ENCODE results near the gene PITPNC1.
"Not testable (repeated sequence)": the region's sequence is repeated elsewhere in the genome, so short reads cannot be mapped to it uniquely, and the experiment has no call there.

The PITPNC1 gene

DNA sequence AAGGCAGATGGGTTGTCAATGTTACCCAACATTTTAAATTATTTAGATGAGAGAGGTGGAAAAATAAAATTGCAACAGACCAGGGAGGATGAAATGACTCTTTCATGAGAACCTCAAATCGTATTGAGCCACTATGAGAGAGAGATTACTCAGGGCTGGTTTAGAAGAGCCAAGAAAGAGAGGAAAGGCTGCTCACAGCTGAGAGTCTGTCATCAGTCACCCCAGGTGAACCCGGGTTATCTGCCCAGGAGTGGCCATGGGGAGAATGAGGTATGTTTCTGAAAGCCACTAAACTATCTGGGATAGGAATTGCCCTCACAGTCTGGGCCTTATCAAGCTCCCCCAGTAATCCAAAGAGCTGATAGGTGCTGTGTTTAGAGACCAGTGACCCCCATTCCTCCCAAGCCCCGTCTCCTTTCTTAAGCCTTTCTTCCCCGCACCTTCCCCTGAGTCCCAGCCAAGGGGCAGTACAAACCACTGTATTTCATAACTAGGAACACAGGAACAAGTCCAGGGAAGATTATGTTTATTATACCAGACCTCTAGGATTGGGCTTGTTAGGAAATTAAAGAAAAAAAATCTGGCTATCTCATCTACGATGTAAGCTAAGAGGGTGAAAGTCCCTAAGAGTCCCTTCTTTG, 181.8 kb downstream of the PITPNC1 start:
- DNase-seq = no peak

DNA sequence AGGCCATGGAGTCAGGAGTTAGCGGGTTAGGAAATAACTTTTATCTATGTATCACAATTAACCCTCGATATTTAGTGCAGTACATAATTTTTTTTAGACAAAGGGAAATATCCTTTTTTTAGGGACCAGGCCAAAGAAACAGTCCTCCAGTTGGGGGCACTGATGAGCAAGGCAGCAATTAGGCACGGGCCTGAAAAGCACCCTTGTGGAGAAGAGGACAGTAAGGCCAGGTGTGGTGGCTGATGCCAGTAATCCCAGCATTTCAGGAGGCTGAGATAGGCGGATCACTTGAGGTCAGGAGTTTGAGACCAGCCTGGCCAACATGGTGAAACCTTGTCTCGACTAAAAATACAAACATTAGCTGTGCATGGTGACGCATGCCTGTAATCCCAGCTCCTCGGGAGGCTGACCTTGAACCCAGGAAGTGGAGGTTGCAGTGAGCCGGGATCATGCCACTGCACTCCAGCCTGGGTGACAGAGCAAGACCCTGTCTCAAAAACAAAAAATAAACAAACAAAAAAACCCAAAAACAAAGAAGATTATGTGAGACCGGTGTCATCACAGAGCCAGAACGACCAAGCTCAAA, 182.4 kb downstream of the PITPNC1 start:
- DNase-seq = no peak

DNA sequence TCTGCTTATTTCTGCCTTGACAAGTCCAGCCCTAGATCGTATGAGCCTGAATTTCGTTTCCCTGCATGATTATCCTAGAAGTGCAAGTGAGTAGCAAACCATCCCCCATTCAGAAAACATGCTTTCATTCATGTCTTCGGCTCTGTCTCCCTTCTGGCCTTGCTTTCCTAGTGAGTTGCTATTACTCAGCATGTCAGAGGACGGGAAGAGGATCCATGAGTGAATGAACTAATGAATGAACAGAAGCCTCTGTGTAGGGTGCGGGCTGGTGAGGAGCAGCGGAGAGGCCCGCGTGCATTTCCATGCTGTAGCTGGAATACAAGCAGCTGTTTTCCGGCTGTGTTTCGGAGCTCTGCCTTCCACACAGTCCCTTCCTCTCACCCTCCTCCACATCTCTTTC, 184.9 kb downstream of the PITPNC1 start:
- DNase-seq = no peak

DNA sequence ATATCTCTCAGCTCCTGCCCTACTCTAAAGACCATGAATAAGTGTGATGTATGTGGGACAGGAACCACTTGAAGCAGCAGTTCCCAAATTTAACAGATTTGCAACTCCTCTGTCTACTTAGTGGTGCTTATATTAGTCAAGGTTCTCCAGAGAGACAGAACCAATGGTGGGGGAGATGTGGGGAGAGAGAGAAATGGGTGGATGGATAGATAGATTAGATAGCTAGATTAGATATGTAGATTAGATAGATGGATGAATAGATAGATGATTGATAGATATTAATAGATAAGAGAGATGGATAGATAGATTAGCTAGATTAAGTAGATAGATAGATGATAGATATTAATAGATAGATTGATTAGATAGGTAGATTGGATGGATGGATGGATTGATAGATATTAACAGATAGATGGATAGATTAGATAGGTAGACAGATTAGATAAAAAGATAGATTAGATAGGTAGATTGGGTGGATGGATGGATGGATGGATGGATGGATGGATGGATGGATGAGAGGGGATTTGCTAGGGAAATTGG, 186.7 kb downstream of the PITPNC1 start:
- DNase-seq = no peak

DNA sequence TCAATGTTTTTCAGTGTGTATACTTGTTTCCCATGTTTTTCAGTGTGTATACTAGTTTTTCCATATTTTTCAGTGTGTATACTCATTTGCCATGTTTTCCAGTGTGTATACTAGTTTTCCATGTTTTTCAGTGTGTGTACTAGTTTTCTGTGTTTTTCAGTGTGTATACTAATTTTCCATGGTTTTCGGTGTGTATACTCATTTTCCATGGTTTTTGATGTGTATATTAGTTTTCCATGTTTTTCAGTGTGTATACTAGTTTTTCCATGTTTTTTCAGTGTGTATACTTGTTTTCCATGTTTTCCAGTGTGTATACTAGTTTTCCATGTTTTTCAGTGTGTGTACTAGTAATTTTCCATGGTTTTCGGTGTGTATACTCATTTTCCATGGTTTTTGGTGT, 188.0 kb downstream of the PITPNC1 start:
- DNase-seq = no peak

DNA sequence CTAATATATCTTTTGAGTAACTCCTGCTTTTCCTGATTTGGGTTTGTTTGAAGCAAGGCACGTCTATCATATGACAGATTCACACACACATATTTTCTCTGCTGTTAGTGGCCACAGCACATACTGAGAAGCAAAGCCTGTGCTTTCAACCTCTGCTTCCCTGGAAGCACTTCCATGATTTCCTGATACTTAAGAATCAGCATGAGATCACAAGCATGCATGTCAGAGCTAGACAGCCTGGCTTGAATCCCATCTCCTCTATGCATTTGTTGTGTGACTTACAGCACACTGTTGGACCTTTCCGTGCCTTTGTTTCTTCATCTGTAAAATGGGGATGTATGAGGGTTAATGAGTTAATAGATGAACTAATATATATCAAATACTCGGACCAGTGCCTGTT, 189.6 kb downstream of the PITPNC1 start:
- no peak for DNase-seq

DNA sequence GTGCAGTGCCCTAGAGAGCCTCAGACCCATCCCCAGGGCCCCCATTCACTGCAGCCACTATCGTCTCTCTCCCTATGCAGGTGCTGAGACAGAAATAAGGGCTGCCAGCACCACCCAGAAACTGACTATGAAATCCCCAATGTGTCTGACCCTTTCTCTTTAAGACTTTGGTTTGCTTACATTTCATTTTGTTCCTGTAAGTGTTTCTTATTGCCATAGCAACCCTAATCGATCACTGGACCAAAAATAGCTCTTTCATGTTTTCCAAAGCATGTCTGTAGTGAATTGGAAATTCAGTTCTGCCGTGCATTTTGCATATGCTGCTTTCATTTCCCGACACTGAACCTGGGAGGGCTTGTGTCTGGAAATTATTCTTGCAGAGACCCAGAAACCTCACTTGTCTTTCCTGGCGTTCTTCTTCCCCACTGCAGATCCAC, 192.0 kb downstream of the PITPNC1 start:
- DNase-seq = no peak

DNA sequence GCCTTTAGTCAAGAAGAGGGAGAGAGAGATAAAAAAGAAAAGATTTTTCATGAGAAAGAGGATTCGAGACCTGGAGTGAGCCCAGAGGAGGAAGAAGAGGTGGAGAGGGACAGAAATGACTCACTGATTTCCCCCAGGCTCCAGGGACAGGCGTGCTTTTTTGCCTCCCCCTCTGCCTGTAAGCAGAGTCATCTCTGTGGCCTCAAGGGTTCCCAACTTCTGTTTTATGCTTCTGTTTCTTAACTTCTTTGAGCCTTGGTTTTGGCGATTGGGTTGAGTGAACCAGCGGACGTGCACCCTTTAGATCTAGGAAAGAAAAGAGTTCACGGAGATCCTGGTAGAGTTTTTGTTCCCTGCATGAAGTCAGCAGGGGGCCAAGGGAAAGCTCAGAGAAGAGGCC, 192.8 kb downstream of the PITPNC1 start:
- no peak for DNase-seq

DNA sequence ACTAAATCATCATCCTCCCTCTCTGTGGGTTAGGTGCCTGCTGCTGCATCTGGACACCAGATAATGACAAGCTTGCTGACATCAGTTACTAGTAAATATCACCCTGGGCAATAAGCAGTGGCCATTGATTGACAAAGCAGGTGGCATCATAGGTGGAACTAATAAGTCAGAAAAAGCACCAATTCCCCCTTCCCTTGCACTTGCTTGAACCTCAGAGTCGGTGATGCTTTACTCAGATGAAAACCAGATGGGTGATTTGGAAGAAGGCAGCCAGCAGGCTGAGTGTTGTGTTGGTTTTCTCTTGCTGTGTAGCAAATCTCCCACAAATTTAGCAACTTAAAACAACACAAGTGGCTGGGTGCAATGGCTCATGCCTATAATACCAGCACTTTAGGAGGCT, 193.7 kb downstream of the PITPNC1 start:
- DNase-seq = no peak

DNA sequence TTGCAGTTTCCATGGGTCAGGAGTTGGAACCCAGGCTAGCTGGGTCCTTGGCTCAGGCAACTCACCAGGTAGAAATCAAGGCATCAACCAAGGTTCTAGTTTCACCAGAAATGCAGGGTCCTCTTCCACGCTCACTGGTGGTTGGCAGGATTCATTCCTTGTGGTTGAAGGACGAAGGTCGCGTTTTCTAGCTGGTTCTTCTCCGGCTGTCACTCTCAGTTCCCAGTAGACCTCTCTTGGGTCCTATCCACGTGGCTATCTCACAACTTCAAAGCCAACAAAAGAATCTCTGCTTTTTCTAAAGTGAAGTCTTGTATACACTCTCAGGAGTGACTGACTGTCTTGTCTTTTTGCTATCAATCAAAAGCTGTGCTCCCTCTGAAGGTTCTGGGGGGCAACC, 194.4 kb downstream of the PITPNC1 start:
- DNase-seq = no peak

DNA sequence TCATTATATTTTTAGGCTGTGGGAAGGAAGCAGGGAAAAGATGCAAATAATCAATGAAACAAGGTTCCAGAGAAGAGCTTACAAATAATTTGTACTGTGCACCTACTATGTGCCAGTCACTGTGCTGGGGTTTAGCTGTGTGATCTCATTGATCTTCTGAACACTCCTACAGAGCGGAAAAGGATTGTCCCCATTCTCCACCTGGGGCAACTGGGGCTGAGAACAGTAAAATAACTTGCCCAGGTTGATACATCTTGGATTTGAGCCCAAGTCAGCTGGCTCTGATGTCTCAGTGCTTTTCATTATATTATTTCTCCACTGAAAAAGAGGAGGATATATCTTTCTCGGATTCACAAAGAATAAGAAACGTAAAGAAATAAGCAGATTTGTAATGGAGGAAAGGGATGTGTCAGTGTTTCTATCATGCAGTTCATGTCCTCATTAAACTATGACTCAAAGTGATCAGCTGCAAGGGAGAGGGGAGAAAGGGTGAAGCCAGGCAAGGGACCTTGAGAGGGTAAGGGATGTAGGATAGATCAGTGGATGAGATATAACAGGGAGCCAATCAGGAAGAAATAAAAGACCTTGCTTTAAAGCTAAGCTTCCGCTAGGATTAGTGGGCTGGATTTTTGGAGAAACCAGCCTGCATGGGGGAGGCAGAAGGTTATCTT, 197.0 kb downstream of the PITPNC1 start:
- DNase-seq = no peak

DNA sequence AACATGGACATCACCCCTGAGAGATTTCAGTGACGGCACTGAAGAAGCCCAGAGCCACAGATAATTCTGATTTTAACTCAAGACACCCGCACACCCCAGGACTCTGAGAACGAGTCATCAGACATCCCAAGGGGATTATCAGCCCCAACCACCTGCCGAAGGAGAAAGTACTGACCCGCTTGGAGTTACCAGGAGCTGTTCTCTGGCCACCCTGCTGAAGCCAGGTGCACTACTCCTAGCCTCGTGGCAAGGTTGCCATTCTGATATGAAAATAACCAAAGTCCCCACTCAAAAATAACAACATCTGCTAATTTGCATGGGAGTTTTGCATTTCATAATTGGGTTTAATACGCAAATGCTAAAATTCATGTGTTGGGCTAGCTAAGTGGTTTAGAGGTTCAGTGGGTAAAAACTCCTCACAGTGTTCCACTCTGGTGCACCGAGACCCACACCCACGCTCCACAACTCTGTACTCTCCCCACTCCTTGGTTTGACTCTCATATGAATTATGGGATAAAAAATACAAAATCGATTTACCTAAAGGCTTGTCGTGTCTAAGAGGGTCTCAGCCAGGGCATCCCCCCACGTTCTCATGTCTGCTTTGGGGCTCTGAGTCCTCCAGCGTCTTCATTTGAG, 197.7 kb downstream of the PITPNC1 start:
- DNase-seq = no peak

DNA sequence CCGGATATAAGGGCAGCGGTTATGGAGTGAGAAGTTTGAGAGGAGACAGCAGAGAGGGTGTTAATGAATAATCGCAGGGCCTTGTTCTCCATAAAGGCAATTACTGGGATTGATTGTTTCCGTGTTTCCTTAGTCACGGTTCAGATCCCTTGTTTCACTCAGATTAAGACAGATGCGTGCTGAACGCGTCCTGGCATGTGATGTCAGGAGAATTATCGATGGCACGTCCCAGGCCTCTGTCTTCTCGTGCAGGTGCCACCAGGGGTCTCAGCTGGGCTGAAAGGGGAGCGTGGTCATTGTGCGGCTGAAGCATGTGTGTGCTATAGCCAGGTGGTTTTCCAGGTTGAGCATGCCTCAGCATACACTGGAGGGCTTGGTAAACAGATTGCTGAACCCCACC, 198.2 kb downstream of the PITPNC1 start:
- DNase-seq = peak in 1 of 4 experiments; percentile 3

DNA sequence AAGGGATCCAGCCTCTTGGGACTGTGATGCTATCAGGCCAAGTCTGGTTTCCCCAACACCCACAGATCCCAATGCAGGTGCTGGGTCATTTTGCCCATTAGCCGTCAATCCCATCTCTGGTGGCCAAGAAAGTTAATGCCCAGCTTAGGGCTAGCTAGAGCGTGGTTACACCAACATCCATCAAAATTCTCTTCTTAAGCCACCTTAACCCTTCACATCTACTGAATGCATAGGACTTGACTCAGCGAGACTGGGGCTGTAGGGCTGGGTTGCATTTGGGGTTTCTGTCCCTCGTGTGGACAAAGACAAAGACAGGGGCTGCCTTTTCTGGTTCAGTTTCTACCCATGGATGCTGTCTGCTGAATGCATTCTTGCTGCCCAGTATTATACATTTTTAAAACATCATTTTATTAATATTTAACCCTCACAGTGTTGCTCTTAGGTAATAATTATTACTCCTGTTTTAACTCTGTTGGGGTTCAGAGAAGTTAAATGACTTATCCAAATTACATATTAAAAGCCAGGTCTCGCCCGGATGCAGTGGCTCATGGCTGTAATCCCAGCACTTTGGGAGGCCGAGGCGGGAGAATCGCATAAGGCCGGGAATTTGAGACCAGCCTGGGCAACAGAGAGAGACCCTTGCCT, 199.5 kb downstream of the PITPNC1 start:
- no peak for DNase-seq

DNA sequence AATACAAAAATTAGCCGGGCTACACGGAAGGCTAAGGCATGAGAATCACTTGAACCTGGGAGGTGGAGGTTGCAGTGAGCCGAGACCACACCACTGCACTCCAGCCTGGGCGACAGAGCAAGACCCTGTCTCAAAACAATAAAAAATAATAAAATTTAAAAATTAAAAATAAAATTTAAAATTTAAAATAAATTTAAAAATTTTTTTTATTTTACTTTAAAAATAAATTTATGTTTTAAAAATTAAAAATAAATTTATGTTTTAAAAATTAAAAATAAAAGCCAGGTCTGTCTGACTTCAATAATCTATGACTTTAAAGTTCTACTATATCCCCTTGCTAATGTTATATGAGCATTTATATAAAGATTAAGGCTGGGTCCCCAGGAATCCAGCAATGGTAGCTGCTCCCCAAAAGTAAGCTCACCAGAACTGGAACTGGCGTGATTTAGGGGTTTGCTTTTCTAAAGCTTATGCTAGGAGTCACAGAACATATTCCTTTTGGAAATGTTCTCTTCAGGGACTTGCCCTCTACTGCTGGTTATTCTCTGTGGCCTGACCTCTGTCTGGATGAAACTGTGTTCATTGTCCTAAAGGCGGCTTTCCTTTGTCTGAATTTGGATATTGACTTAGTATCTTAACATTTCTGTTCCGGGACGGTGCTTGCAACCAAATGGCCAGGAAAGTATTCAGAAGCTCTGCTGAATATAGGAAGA, 200.5 kb downstream of the PITPNC1 start:
- DNase-seq = no peak

DNA sequence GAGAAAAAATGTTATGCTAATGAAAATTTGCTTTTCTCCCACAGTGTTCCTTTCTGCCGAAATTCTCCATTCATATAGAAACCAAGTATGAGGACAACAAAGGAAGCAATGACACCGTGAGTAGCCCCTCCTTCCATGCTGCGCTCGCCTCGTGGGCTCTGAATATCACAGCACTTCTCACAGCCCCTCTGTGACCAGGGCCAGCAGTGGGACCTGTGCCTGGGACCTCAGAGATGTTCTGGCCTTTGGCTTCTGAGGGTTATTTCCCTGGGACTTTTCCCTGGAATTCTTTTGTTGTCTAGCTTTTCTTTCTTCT, 201.0 kb downstream of the PITPNC1 start:
- no peak for DNase-seq

DNA sequence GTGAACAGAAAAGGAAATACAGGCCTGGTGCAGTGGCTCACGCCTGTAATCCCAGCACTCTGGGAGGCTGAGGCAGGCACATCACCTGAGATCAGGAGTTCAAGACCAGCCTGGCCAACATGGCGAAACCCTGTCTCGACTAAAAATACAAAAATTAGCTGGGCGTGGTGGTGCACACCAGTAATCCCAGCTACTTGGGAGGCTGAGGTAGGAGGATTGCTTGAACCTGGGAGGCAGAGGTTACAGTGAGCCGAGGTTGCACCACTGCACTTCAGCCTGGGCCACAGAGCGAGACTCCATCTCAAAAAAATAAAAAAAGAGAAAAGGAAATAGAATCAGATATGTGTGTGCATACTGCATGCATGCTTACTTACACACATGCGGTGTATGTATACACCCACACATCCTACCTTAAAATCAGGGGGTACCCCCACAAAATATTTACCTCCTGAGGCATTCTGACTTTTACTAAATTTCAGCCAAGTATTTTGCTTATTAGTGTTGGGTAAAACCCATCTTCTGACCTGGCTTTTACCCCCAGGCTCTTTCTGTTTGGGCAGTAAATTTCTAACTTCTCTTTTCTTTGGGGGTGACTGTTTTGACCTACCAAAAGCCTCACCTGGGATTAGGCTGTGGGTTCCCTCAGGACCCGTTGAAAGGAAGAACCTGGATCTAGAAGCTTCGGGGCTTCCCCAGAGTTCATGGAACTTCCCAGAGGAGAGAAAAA, 201.8 kb downstream of the PITPNC1 start:
- not testable (repeated sequence) for DNase-seq

DNA sequence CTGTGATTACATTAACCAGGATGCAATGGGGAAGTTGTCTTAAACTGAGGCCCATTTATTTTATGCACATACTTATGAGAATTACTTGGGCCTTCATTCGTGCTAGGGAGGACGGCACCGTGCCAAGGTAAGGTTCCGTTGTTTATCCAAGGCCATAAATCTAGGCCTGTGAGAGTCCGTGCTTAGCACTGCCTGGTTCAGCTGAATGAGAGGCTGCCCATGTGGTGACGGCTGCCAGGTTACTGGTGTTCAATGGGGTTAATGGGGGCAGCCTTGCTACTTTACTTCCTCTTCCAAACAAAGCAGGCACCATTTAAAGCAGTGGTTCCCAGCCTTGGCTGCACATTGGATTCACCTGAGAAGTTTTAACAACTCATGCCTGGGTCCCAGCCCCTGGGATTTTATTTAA, 205.6 kb downstream of the PITPNC1 start:
- no peak for DNase-seq

DNA sequence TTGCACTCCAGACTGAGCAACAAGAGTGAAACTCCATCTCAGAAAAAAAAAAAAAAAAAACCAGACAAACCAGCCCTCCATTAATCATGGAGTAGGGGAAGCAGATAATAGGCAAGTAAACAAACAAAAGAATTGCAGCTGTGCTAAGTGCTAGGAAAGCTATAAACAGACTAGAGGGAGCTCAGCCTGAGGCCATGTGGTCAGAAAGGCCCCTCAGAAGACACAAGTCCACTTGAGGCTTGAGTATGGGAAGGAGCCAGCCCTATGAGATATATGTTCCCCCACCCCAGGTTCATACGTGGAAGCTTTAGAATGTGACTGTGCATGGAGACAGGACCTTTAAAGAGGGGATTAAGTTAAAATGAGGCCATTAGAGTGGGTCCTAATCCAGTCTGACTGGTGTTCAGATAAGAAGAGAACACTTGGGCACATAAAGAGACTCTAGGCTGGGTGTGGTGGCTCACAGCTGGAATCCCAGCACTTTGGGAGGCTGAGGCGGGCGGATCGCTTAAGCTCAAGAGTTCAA, 208.1 kb downstream of the PITPNC1 start:
- no peak for DNase-seq

DNA sequence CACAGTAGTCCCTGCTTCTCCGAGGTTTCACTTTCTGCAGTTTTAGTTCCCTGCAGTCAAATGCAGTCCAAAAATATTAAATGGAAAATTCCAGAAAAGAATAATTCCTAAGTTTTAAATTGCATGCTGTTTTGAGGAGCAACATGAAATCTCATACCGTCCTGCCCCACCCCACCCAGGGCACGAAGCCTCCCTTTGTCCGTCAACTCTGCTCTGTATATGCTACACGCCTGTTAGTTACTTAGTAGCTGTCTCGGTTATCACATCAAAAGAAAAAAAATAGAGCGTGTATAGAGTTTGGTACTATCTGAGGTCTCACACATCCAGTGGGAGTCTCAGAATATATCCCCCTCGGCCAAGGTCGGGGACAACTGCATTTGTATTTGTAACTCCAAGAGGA, 211.2 kb downstream of the PITPNC1 start:
- DNase-seq = no peak

DNA sequence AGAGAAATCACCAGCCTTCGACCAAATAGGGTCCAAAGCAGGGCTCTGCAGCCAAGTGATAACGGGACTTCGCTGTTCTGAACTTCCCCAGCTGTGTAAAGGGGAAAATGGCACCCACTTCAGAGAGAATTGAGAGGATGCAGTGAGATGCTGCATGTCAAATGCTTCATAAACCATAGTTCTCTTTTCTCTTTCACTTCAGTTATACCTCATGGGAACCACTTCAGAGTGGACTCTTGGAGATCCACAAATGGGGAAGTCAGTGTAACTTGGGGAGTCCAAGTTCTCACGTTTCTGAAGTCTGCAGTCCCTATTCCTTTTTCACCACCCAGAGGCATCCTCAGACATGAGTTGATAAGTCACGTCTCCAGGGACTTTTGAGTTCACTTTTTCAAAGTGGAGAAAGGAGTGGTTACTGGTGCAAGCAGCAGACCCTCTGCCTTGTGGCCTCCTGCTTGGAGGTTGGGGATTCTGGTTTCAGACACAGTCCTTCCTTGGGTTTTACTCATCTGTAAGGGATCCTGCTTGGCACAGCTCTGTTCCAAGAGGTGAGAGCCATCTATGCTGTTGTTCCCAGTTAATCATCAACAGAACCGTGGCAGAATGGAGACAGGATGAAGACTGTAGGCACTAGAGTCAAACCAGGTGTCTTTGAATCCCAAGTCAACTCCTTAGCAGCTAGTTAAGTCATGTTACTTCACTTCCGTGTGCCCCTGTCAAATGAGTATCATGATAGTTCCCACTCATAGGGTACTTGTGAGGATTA, 217.2 kb downstream of the PITPNC1 start:
- DNase-seq = no peak

Measured in activated CD4-positive, CD25-positive, alpha-beta regulatory T cell (primary cell).